BLaER1 treated with 17β-estradiol and CSF1 and Interleukin-3, amounts not matched to agents 10 nM and 100 nM (cell line): ENCODE results near the gene RNF32.

Source experiments
- H3K27ac ChIP-seq, 11 experiments: shearing (Covaris generic); formaldehyde crosslinking; 2 replicates each; pipeline ENCODE4 v1.8.1; 2022
- H3K27me3 ChIP-seq, 11 experiments: shearing (Covaris generic); formaldehyde crosslinking; 2 replicates each; pipeline ENCODE4 v1.8.1; 2022
- H3K36me3 ChIP-seq, 11 experiments: shearing (Covaris generic); formaldehyde crosslinking; 2 replicates each; pipeline ENCODE4 v1.8.1; 2022
- H3K4me1 ChIP-seq, 10 experiments: shearing (Covaris generic); formaldehyde crosslinking; 2 replicates each; pipeline ENCODE4 v1.8.1; 2022
- H3K4me2 ChIP-seq, 11 experiments: shearing (Covaris generic); formaldehyde crosslinking; 2 replicates each; pipeline ENCODE4 v1.8.1; 2022
- H3K4me3 ChIP-seq, 10 experiments: shearing (Covaris generic); formaldehyde crosslinking; 2 replicates each; pipeline ENCODE4 v1.8.1; 2022
- H3K9ac ChIP-seq, 11 experiments: shearing (Covaris generic); formaldehyde crosslinking; 2 replicates each; pipeline ENCODE4 v1.8.1; 2022
- H3K9me3 ChIP-seq, 11 experiments: shearing (Covaris generic); formaldehyde crosslinking; replicated peaks in 1 of 11; 2 replicates each; pipeline ENCODE4 v1.8.1; 2022
- H4K20me1 ChIP-seq, 11 experiments: shearing (Covaris generic); formaldehyde crosslinking; 2 replicates each; pipeline ENCODE4 v1.8.1; 2022
- Cebpa-rat ChIP-seq, 11 experiments: shearing (Covaris generic); IDR thresholded peaks; 2 replicates each; pipeline ENCODE4 v1.8.1; 2022

The RNF32 gene

DNA sequence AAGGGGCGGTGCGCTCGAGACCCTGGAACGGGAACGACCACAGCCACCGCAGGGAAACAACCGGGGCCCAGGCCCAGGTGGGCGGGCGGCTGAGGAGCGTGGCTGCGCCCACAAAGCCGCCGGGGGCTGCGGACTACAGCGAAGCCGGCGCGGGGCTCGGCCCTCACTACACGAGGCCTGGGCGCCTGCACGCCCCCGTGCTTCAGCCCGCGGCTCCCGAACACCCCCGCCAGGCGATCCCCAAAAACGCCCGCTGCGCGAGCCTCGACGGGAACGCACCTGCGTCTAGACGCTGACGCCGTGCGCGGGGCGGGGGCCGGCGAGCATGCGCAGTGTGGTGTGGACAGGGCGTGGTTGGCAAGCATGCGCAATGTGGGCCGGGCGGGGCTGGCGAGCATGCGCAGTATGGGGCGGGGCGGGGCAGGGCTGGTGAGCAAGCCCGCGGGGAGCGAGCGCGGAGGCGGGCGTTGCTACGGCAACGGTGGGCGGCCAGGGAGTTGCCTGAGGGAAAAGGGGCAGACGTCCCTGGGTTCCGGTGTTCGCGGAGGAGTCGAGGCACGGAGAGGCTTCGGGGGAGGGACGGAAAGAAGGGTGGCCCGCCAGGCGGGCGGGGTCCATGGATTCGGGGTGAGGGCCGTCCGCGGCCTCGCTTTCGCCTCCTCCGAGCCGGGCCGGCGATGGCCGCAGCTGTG lies at the start of gene RNF32:
Gene RNF32, plus strand, starts transcription at position 518 of the 692 bp plus-strand sequence. CDS start 3,104 bp downstream, outside the sequence.
- peak within 1 kb of the TSS; percentile 74 to 85 (median 82) for H3K9ac ChIP-seq
- peak within 1 kb of the TSS; percentile 68 to 89 (median 75) for H3K4me2 ChIP-seq
- H3K36me3 ChIP-seq = no peaks in the 10 kb centered on the region
- no peaks in the 10 kb centered on the region for H3K27me3 ChIP-seq
- H3K4me3 ChIP-seq = peak within 1 kb of the TSS; percentile 59 to 75 (median 64)
- H3K9me3 ChIP-seq = peaks cover 11 to 29% (median 20%) of the 10 kb centered on the region in 11 experiments; a peak in 21 of 22 replicates
- no peaks in the 10 kb centered on the region for H4K20me1 ChIP-seq
- TF ChIP-seq Cebpa-rat (IDR thresholded peaks at IDR 0.05) = no peak
- H3K27ac ChIP-seq = peak within 1 kb of the TSS; percentile 75 to 86 (median 81)
- peaks cover 4 to 13% (median 7%) of the 10 kb centered on the region in 10 experiments; a peak in 13 of 20 replicates for H3K4me1 ChIP-seq

- H3K27me3 ChIP-seq = no peaks in the 10 kb centered on the region
- no peaks in the 10 kb centered on the region; a peak in 1 of 22 replicates for H4K20me1 ChIP-seq
- H3K4me3 ChIP-seq = no peak overlapping the region
- no peaks in the 10 kb centered on the region for H3K36me3 ChIP-seq
- no peak overlapping the region for H3K9ac ChIP-seq
- H3K27ac ChIP-seq = no peak overlapping the region
- no peak for TF ChIP-seq Cebpa-rat (IDR thresholded peaks at IDR 0.05)
- H3K4me1 ChIP-seq = no peaks in the 10 kb centered on the region
- peaks cover 0 to 19% (median 7%) of the 10 kb centered on the region in 11 experiments; a peak in 16 of 22 replicates for H3K9me3 ChIP-seq
- H3K4me2 ChIP-seq = no peak overlapping the region
These were observed 48.3 kb upstream of the RNF32 start for GRCh38 chr7:156592155-156592884.

DNA sequence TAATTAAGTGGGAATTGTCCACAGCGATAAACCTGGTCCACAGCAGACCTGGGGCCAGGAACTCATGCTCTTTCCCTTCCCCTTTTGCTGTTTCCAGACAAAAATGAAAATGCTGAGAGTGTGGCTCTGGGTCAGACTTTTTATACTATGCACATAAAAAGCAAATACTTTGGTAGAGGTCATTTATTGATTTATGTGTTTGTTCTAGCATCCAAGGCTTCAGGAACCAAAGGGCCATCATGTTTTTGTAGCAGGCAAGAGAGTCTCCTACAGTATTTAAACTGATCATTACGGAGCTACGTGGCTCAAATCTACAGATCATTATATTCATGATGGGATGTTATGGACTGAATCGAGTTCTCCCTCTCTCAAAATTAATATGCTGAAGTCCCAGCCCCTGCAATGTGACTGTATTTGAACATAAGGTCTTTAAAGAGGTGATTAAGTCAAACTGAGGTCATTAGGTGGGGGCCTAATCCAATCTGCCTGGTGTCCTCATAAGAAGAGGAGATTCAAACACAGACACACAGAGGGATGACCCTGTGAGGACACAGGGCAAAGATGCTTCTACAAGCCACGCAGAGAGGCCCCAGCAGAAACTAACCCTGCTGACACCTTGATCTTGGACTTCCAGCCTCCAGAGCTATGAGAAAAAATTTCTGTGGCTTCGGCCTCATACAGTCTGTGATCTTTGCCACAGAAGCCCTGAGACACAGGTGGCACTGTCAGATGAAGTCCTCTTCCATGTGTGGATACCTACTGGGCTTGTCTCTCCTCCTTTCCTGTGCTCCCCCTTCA lies 46.1 kb upstream of the RNF32 start:
- no peaks in the 10 kb centered on the region; a peak in 1 of 22 replicates for H4K20me1 ChIP-seq
- H3K36me3 ChIP-seq = no peaks in the 10 kb centered on the region
- H3K27me3 ChIP-seq = no peaks in the 10 kb centered on the region
- no peak overlapping the region for H3K9ac ChIP-seq
- no peak for TF ChIP-seq Cebpa-rat (IDR thresholded peaks at IDR 0.05)
- H3K27ac ChIP-seq = no peak overlapping the region
- H3K4me2 ChIP-seq = no peak overlapping the region
- peaks cover 0 to 15% (median 7%) of the 10 kb centered on the region in 11 experiments; a peak in 14 of 22 replicates for H3K9me3 ChIP-seq
- H3K4me1 ChIP-seq = no peaks in the 10 kb centered on the region
- H3K4me3 ChIP-seq = no peak overlapping the region

GRCh38 chr7:156600496-156600895 lies 40.1 kb upstream of the RNF32 start:
- H3K27me3 ChIP-seq = no peaks in the 10 kb centered on the region
- H3K4me3 ChIP-seq = no peak overlapping the region
- H3K9me3 ChIP-seq = no peaks in the 10 kb centered on the region
- H4K20me1 ChIP-seq = no peaks in the 10 kb centered on the region
- H3K27ac ChIP-seq = no peak overlapping the region
- H3K4me2 ChIP-seq = no peak overlapping the region
- no peaks in the 10 kb centered on the region for H3K36me3 ChIP-seq
- no peaks in the 10 kb centered on the region for H3K4me1 ChIP-seq
- H3K9ac ChIP-seq = no peak overlapping the region
- TF ChIP-seq Cebpa-rat (IDR thresholded peaks at IDR 0.05) = no peak

DNA sequence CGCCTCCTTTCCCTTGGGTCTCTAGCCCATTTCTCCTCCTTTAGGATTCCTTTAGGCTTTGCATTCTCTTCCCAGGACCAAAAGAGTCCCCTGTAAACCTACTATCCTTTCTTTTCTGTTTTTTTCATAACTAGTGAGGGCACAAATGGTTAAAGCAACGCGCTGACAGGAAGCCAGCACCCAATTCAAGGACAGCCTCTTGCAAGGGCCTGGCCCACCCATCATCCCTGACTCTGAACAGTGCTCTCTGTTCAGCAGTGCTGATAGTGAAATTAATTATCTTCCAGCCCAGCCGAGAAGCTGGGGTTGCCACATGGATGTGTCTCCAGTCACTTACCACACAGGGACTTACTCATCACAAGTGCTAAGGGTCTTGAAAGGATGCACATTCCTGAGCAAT lies 38.3 kb upstream of the RNF32 start:
- no peaks in the 10 kb centered on the region for H3K4me1 ChIP-seq
- H3K4me2 ChIP-seq = no peak overlapping the region
- H3K4me3 ChIP-seq = no peak overlapping the region
- H4K20me1 ChIP-seq = no peaks in the 10 kb centered on the region
- TF ChIP-seq Cebpa-rat (IDR thresholded peaks at IDR 0.05) = no peak
- no peak overlapping the region for H3K27ac ChIP-seq
- H3K9ac ChIP-seq = no peak overlapping the region
- H3K36me3 ChIP-seq = no peaks in the 10 kb centered on the region
- H3K9me3 ChIP-seq = no peaks in the 10 kb centered on the region
- no peaks in the 10 kb centered on the region for H3K27me3 ChIP-seq

- no peaks in the 10 kb centered on the region for H3K4me1 ChIP-seq
- no peak overlapping the region for H3K4me2 ChIP-seq
- no peak overlapping the region for H3K27ac ChIP-seq
- no peaks in the 10 kb centered on the region for H3K27me3 ChIP-seq
- no peak overlapping the region for H3K4me3 ChIP-seq
- no peak overlapping the region for H3K9ac ChIP-seq
- TF ChIP-seq Cebpa-rat (IDR thresholded peaks at IDR 0.05) = no peak
- H4K20me1 ChIP-seq = no peaks in the 10 kb centered on the region
- H3K9me3 ChIP-seq = peaks cover 0 to 6% (median 0%) of the 10 kb centered on the region in 11 experiments; a peak in 1 of 22 replicates
- H3K36me3 ChIP-seq = no peaks in the 10 kb centered on the region
These were observed 37.6 kb upstream of the RNF32 start for GRCh38 chr7:156603011-156603410.

DNA sequence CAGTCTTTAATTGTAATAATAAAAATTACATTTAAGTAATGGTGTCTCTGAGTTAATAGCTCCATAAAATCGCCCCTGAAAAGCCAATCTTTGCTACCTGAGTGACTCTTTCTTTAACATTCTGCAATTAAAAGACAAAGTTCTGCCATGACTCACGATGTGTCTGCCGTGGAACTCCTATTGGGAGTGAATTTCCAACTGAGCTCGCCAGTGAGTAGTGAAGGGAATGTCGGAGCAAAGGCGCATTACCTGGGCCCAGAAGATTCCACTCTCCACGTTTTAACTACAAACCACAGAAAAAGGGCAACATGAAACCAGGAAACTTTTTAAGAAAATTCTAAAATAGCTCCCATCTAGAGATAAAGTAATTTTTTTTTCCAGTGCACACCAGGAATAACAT lies 36.9 kb upstream of the RNF32 start:
- Histone ChIP-seq H3K4me3 (no peak overlapping the region), H3K9ac (no peak overlapping the region), H4K20me1 (no peaks in the 10 kb centered on the region), H3K9me3 (peaks cover 0 to 6% (median 0%) of the 10 kb centered on the region in 11 experiments; a peak in 1 of 22 replicates), H3K4me1 (peaks cover 0 to 2% (median 0%) of the 10 kb centered on the region in 10 experiments; a peak in 3 of 20 replicates), H3K27ac (no peak overlapping the region), H3K4me2 (no peak overlapping the region), H3K36me3 (no peaks in the 10 kb centered on the region), H3K27me3 (no peaks in the 10 kb centered on the region)
- TF ChIP-seq Cebpa-rat (IDR thresholded peaks at IDR 0.05) = no peak

GRCh38 chr7:156604311-156604710 lies 36.3 kb upstream of the RNF32 start:
- no peak overlapping the region for H3K4me3 ChIP-seq
- no peaks in the 10 kb centered on the region for H3K36me3 ChIP-seq
- no peak overlapping the region for H3K27ac ChIP-seq
- peaks cover 0 to 8% (median 0%) of the 10 kb centered on the region in 10 experiments; a peak in 3 of 20 replicates for H3K4me1 ChIP-seq
- TF ChIP-seq Cebpa-rat (IDR thresholded peaks at IDR 0.05) = no peak
- no peaks in the 10 kb centered on the region for H3K27me3 ChIP-seq
- H3K4me2 ChIP-seq = no peak overlapping the region
- peaks cover 0 to 6% (median 0%) of the 10 kb centered on the region in 11 experiments; a peak in 1 of 22 replicates for H3K9me3 ChIP-seq
- H3K9ac ChIP-seq = no peak overlapping the region
- H4K20me1 ChIP-seq = no peaks in the 10 kb centered on the region
